Gastroesophageal sphincter (tissue), 3 donors: ENCODE results near the gene LMF2.

Experiments
- CTCF ChIP-seq, 4 experiments: fragments of 200-600 bp in 2 of 4; fragments of 450-650 bp in 2 of 4; sonication (generic) in 1 of 4; IDR thresholded peaks; one replicate each; pipeline ENCODE4 v1.5.1; 2017 to 2019; ENCODE audit warnings: antibody characterized with exemption in 4 of 4, mild to moderate bottlenecking in 2 of 4, moderate library complexity in 2 of 4
- EP300 ChIP-seq: sonication (generic); formaldehyde crosslinking; IDR thresholded peaks from one replicate; pipeline ENCODE4 v1.6.1; 2017; ENCODE audit warnings: antibody characterized with exemption, mild to moderate bottlenecking
- POLR2A ChIP-seq, 2 donors: fragments of 450-650 bp; IDR thresholded peaks; one replicate each; pipeline ENCODE4 v1.6.1; 2017; ENCODE audit warnings: antibody characterized with exemption in 2 of 2, mild to moderate bottlenecking in 2 of 2, moderate library complexity in 1 of 2
- POLR2AphosphoS5 ChIP-seq: sonication (generic); formaldehyde crosslinking; IDR thresholded peaks from one replicate; pipeline ENCODE4 v1.6.1; 2017; ENCODE audit warnings: antibody characterized with exemption

DNA sequence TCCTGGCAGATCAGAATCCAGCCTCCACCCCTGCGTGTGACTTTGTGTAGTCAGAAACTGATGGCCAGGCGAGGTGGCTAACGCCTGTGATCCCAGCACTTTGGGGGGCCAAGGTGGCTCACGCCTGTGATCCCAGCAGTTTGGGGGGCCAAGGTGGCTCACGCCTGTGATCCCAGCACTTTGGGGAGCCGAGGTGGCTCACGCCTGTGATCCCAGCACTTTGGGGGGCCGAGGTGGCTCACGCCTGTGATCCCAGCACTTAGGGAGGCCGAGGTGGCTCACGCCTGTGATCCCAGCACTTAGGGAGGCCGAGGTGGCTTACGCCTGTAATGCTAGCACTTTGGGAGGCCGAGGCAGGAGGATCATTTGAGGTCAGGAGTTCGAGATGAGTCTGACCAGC lies 5.7 kb upstream of the LMF2 start:
- TF ChIP-seq CTCF (IDR thresholded peaks at IDR 0.05) (no peak), POLR2A (IDR thresholded peaks at IDR 0.05) (no peak), POLR2AphosphoS5 (no peak), EP300 (no peak)
